ENCODE results near the gene CES1. TPM values are rescaled to one million over a fixed set of nuclear protein-coding genes. Genes with fewer than 3 reads are reported as not detected.
"Not testable (repeated sequence)": the region's sequence is repeated elsewhere in the genome, so short reads cannot be mapped to it uniquely, and the experiment has no call there.

CES1 gene
- total and polyA plus RNA-seq, 5 experiments from 2014 or later: 0.43 to 1.8 TPM; not detected in 3

DNA sequence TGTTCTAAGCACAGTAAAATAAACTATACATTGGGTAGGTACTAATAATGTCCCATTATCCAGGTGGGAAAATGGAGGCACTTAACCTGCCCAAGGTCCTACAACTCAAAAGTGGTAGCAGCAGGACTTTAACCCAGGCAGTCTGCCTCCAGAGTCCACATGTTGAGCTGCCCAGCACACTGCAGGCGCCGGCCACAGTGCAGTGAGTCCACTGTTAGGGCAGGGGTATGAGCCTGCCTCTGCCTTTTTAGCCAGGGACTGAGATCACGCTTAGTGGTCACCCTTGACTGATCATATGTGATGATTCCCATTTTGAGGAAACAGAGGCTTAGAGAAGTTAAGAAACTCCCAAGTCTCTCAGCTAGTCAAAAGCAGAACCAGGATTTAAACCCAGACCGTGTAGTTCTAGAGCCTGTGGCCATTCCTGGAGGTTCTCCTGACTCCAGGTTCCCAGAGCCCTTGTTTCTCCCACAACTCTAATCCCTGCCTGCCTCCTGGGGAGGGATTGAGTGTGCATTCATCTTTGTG lies 8.4 kb downstream of the CES1 start:
- Mint-ChIP-seq H3K4me1 (no peaks in the 10 kb centered on the region), H3K27ac (no peak overlapping the region), H3K27me3 (peaks cover 12 to 61% (median 20%) of the 10 kb centered on the region in 5 donors), H3K36me3 (no peaks in the 10 kb centered on the region), H3K9me3 (peaks cover 0 to 6% (median 0%) of the 10 kb centered on the region in 9 donors), H3K4me3 (no peak overlapping the region)
- ATAC-seq (no peak), DNase-seq (no peak)
- POLR2A ChIA-PET: no interaction called here

DNA sequence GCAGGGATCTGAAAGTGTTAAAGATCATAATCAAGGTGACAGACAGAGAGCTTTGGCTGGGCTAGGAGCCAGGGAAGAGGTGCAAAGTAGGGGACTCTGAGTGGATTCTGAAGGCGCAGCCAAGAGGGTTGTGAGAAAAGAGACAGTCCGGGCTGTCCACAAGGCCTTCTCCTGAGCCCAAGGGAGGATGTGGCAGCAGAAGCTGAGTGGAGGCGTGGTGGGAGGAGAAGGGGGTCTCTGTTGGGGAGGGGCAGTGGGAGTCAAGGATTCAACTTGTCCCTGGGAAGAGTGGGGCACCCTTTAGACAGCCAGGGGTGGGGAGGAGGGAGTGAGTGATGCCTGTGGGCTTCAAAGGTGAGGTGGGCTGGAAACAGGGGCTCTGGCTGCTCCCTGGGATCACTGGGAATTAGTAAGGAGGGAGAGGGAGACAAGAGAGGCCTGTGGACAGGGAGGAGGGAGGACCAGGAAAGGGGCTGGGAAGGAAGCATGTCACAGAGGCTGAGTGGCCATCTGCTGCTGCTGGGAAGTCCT lies 10.6 kb downstream of the CES1 start:
- H3K27me3 Mint-ChIP-seq: peaks cover 18 to 61% (median 21%) of the 10 kb centered on the region in 5 donors

DNA sequence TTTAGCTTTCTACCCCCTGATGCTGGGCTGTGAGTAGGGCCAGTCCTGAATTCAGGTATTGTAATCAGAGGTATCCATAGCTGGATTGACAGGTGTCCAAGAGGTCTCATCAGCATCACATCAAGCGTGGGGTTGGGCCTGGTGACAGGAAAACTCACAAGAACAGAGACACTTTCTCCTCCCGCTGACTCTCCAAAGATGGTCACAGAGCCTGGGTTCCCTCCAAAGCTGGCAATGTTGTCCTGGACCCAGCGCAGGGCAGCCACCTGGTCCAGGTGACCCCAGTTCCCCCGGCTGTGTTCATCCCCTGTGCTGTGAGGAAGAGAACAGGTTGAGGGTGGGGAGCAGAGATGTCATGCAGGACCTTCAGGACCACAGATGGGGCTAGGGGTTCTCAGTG lies 11.7 kb downstream of the CES1 start:
- DNase-seq (no peak), ATAC-seq (no peak)
- H3K36me3 Mint-ChIP-seq: no peaks in the 10 kb centered on the region
- no peaks in the 10 kb centered on the region for H3K4me1 Mint-ChIP-seq
- POLR2A ChIA-PET: no interaction called here
- H3K27me3 Mint-ChIP-seq: peaks cover 21 to 73% (median 24%) of the 10 kb centered on the region in 5 donors
- H3K4me3 Mint-ChIP-seq: no peak overlapping the region
- H3K9me3 Mint-ChIP-seq: peaks cover 0 to 6% (median 0%) of the 10 kb centered on the region in 9 donors
- no peak overlapping the region for H3K27ac Mint-ChIP-seq

More for the DNA sequence above, 10.6 kb downstream of the CES1 start:
- H3K36me3 Mint-ChIP-seq: no peaks in the 10 kb centered on the region
- no peak overlapping the region for H3K4me3 Mint-ChIP-seq
- peaks cover 0 to 6% (median 0%) of the 10 kb centered on the region in 9 donors for H3K9me3 Mint-ChIP-seq
- H3K4me1 Mint-ChIP-seq: no peaks in the 10 kb centered on the region
- peak overlapping the region in 1 of 10 donors; percentile 35 for H3K27ac Mint-ChIP-seq
- POLR2A ChIA-PET: no interaction called here
- no peak for ATAC-seq
- no peak for DNase-seq

DNA sequence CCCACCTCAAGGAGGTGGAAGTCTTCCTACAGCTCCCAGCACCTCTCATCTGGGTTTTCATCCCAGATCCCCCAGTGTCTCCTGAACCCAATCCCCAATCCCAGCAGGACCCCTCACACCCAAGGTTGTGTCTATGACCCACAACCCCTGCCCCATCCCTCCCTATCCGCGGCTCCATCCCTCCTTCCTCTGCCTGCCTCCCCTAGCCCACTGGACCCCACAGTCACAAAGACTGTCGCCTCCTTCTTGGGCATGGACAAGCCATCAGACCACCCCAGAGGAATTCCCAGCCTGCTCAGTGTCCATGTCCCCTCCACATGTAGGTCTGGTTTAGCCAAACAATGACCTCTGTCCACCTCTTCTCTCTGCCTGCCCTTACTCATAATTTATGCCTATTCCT lies 12.3 kb downstream of the CES1 start:
- Mint-ChIP-seq H3K27me3 (peaks cover 24 to 74% (median 29%) of the 10 kb centered on the region in 5 donors), H3K4me3 (no peak overlapping the region), H3K27ac (no peak overlapping the region), H3K9me3 (peaks cover 0 to 6% (median 0%) of the 10 kb centered on the region in 9 donors), H3K36me3 (no peaks in the 10 kb centered on the region), H3K4me1 (no peaks in the 10 kb centered on the region)
- ATAC-seq: no peak
- POLR2A ChIA-PET: no interaction called here
- no peak for DNase-seq

DNA sequence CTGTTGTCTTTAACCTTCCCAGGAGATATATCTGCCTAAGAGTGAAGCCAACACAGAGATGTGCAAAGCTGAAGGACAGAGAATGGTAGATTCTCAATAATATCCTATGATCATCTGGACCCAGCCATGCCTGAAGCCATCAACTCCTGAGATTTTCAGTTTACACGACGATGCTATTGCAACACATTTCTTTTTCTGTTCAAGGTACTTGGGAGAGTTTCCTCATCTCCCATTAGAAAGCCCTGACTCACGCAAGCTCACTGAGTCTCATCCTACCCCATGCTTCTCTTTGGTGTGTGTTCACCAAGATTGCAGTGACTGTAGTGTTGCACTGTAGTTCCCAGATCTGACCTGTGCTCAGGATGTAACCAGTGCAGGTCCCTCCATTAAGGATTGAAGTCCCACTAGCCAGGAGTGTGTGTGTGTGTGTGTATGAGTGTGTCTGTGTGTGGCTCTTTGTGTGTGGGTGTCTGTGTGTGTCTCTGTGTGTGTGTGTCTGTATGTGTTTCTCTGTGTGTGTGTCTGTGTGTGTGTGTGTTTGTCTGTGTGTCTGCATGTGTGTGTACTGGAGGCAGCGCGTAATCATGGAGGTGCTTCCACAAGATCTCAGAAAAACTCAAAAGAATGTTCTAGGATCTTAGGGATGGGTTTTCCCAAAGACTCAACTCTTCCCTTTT lies 15.5 kb downstream of the CES1 start:
- H3K27me3 Mint-ChIP-seq: peaks cover 28 to 71% (median 29%) of the 10 kb centered on the region in 5 donors
- DNase-seq (no peak), ATAC-seq (no peak)
- POLR2A ChIA-PET: no interaction called here
- no peak overlapping the region for H3K4me3 Mint-ChIP-seq
- H3K4me1 Mint-ChIP-seq: no peaks in the 10 kb centered on the region
- H3K36me3 Mint-ChIP-seq: no peaks in the 10 kb centered on the region
- no peak overlapping the region for H3K27ac Mint-ChIP-seq
- peaks cover 0 to 6% (median 0%) of the 10 kb centered on the region in 9 donors for H3K9me3 Mint-ChIP-seq

DNA sequence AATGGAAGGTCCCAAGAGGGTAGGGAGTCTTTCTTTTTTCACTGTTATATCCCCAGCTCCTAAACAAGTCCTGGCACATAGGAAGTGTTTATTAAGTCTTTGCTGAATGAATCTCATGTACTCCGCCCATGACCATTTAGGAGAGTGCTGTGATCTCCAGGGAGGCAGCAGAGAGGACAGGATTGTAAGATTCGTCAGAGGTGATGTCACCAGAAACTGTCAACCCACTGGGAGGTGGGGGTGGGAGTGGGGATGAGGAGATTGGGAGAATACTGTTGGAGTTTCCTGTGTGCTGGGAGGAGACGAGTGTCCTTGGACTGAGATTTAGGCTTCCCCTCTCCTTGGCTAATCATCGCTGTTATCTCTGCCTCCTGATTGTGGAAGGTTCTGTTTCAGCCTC lies 16.7 kb downstream of the CES1 start:
- POLR2A ChIA-PET, H3K4me3 Mint-ChIP-seq, H3K36me3 Mint-ChIP-seq, DNase-seq, H3K9me3 Mint-ChIP-seq, H3K4me1 Mint-ChIP-seq, ATAC-seq, H3K27ac Mint-ChIP-seq: not testable (repeated sequence)
- peaks cover 22 to 59% (median 28%) of the 10 kb centered on the region in 5 donors for H3K27me3 Mint-ChIP-seq

DNA sequence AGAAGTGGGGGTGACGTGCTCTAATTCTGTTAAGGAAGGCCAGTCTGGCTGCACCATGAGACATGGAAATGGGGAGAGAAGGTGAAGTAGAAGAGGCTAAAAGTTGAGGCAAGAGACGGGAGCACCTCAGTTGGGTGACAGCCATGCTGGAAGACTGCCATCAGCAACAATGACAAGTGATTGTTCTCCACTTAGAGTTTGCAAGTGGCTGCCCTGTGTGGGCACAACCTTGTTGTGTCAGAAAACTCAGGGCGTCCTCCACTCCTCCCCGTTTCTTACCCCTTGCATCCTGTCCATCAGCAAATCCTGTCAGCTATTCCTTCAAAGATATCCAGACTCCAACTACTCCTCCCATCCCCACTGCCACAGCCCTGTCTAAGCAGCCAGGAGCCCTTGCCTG lies 17.6 kb downstream of the CES1 start:
- H3K9me3 Mint-ChIP-seq: peaks cover 0 to 4% (median 0%) of the 10 kb centered on the region in 9 donors
- peaks cover 19 to 58% (median 27%) of the 10 kb centered on the region in 5 donors for H3K27me3 Mint-ChIP-seq
- no peak overlapping the region for H3K4me3 Mint-ChIP-seq
- H3K27ac Mint-ChIP-seq: no peak overlapping the region
- H3K36me3 Mint-ChIP-seq: no peaks in the 10 kb centered on the region
- H3K4me1 Mint-ChIP-seq: no peaks in the 10 kb centered on the region
- ATAC-seq: no peak
- POLR2A ChIA-PET: no interaction called here
- no peak for DNase-seq

DNA sequence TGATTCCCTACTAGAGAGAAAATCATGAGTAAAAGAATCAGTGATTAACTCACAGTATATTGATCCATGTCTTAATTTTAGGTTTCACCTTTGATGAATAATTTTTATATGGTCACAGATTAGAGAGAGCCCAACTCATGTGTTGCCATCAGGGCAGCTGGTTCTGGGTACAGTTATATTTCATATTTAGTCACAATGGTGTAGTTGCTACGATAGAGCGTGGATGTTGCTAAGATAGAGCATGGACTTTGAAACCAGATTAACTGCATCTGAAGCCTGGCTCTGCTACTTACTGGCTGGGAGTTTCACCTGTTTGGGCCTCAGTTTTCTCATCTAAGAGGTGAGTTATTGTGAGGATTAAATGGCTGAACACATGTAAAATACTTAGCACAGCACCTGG lies 18.7 kb downstream of the CES1 start:
- H3K4me3 Mint-ChIP-seq, H3K27ac Mint-ChIP-seq, POLR2A ChIA-PET, ATAC-seq, DNase-seq, H3K9me3 Mint-ChIP-seq, H3K36me3 Mint-ChIP-seq, H3K4me1 Mint-ChIP-seq: not testable (repeated sequence)
- H3K27me3 Mint-ChIP-seq: peaks cover 18 to 60% (median 27%) of the 10 kb centered on the region in 5 donors

DNA sequence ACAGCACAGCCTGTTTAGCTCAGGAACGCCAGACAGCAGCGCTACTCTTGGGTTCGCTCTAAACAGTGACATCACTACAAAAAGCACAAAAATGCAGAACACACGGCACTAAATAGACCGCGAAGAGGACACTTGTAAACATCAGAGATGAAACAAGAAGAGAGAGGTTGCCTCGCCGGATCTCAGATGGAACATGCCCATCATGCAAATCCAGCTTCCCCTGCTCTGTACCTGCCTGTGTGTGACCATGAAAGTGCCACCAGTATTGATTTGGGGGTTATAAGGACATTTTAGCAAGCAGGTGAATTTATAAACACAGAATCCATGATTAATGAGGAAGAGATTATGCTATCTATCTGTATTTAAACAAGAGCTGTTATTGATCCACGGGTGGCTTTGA lies 19.2 kb downstream of the CES1 start:
- H3K4me1 Mint-ChIP-seq, ATAC-seq, H3K9me3 Mint-ChIP-seq, H3K4me3 Mint-ChIP-seq, DNase-seq, POLR2A ChIA-PET, H3K27ac Mint-ChIP-seq, H3K36me3 Mint-ChIP-seq: not testable (repeated sequence)
- peaks cover 18 to 58% (median 25%) of the 10 kb centered on the region in 5 donors for H3K27me3 Mint-ChIP-seq

DNA sequence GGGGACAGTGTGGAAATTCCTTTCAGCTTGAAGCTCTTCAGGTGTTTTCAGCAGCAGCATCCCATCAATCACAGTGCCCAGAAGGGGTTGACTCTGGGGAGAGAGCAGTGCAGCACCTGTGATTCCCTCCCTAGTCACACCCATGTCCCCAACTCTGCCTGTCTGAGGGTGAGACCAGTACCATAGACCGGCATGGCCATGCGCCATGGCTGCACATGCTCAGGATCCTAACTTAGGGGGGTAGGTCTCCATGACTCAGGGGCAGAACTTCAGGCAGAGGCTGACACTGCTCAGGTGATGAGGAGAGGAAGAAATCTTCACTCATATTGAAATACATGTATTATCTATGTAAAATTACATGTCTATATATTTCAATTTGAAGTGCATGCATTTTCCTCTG lies 19.9 kb downstream of the CES1 start:
- H3K27ac Mint-ChIP-seq: no peak overlapping the region
- ATAC-seq (no peak), DNase-seq (no peak)
- peaks cover 18 to 57% (median 24%) of the 10 kb centered on the region in 5 donors for H3K27me3 Mint-ChIP-seq
- peaks cover 0 to 5% (median 0%) of the 10 kb centered on the region in 9 donors for H3K9me3 Mint-ChIP-seq
- H3K36me3 Mint-ChIP-seq: no peaks in the 10 kb centered on the region
- no peaks in the 10 kb centered on the region for H3K4me1 Mint-ChIP-seq
- POLR2A ChIA-PET: no interaction called here
- H3K4me3 Mint-ChIP-seq: no peak overlapping the region

DNA sequence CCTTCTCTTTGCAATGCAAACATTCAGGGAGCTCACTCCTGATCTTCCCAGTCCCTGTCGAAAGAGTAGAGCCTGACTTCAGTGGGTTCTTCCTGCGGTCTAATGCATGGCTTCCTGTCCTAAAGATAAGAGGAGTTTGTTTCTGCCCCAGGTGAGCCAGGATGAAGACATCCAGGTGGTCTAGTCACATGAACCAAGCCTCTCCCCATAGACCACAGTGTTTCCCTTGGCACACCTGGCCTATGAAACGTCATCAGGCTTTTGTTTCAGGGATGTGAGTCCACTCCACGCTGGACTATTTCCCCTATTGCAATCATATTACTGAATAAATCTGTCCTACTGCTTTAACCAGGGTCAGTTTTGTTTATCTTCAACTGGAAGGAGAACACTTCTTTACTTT lies 21.1 kb downstream of the CES1 start:
- POLR2A ChIA-PET: no interaction called here
- H3K27me3 Mint-ChIP-seq: peaks cover 13 to 46% (median 16%) of the 10 kb centered on the region in 5 donors
- no peaks in the 10 kb centered on the region for H3K4me1 Mint-ChIP-seq
- ATAC-seq (no peak), DNase-seq (no peak)
- peaks cover 0 to 4% (median 0%) of the 10 kb centered on the region in 9 donors for H3K9me3 Mint-ChIP-seq
- no peaks in the 10 kb centered on the region for H3K36me3 Mint-ChIP-seq
- no peak overlapping the region for H3K27ac Mint-ChIP-seq
- H3K4me3 Mint-ChIP-seq: no peak overlapping the region

DNA sequence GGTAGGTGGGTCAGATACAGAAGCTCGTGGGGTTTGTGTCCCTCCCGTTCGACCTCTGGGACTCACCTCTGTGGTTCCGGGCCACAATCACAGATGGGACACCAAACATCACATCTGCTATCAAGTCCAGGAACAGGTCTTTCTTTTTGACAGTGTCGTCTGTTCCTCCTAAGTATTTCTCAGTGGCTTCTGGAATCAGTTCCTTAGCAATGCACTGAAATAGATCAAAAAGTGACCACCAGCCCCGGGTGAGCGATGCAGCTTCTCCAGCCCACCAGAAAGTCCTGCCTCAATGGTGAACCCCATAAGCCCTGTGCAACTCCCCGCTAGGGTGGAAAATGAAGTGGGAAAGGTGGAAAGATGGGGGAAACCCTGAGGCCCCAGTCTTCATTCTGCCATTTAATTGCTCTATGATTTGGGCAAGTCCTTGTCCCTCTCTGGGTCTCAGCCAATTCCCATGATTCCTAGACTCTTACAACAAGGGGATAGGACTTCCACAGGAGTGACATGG lies 22.4 kb downstream of the CES1 start:
- POLR2A ChIA-PET: no interaction called here
- ATAC-seq (no peak), DNase-seq (no peak)
- peaks cover 7 to 33% (median 8%) of the 10 kb centered on the region in 5 donors for H3K27me3 Mint-ChIP-seq
- H3K4me3 Mint-ChIP-seq: no peak overlapping the region
- H3K36me3 Mint-ChIP-seq: no peaks in the 10 kb centered on the region
- H3K9me3 Mint-ChIP-seq: peaks cover 0 to 4% (median 0%) of the 10 kb centered on the region in 9 donors
- no peaks in the 10 kb centered on the region for H3K4me1 Mint-ChIP-seq
- H3K27ac Mint-ChIP-seq: no peak overlapping the region

DNA sequence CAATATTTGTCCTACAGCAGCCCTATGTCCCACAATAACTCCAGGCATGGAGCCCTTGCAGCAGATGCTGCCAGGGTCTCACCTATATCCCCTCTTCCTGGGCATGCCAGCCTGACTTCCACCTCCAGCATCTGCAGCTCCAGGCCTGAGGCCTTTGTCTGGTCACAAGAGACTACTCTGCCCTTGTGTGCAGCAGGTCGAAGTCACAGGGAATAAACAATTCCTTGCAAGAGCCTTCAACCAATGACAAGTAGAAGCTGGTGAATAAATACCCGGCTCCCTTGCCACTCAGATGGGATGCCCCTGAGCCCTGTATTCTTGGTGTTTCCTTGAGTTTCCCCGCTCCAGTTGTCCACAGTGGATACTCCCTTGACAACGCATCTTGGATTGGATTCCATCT lies 23.0 kb downstream of the CES1 start:
- Mint-ChIP-seq H3K36me3 (no peaks in the 10 kb centered on the region), H3K9me3 (peaks cover 0 to 4% (median 0%) of the 10 kb centered on the region in 9 donors), H3K4me1 (no peaks in the 10 kb centered on the region), H3K4me3 (no peak overlapping the region), H3K27me3 (peaks cover 6 to 26% (median 8%) of the 10 kb centered on the region in 5 donors), H3K27ac (no peak overlapping the region)
- DNase-seq (no peak), ATAC-seq (no peak)
- POLR2A ChIA-PET: no interaction called here

Data from naive thymus-derived CD8-positive, alpha-beta T cell (primary cell).